ENCODE measurements around the gene ATG2A.
A peak's percentile ranks its signal among the peaks of the same experiment; 100 is the strongest.

The ATG2A gene

GRCh38 chr11:64923944-64924909 lies 7.2 kb upstream of the ATG2A start, which contains the start of gene PPP2R5B:
PPP2R5B (plus strand) TSS chr11:64924689; CDS start chr11:64925735, 1,046 bp downstream.
- peak; percentile 96 for DNase-seq (ENCODE audit: low spot score)

GRCh38 chr11:64923151-64923661 lies 6.2 kb upstream of the ATG2A start:
- DNase-seq (ENCODE audit: low spot score): no peak

DNA sequence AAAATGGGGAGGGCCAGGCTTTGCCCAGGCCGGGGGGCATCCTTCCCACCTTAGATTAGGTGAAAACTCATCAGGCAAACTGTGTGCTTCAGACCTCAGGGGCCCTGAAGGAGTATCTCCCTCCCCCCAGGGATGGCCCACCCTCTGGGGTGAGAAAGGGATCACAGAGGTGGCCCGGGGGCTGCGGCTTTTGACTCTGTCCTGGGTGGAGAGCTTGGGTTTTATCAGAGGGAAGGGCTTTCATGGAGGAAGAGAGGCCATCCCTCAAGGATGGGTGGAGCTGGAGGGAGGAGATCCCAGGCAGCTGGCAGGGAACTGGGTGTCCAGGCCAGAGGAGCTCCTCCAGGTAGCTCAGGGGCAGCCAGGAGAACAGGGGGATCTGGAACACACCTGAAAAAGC lies 4.4 kb upstream of the ATG2A start:
- no peak for DNase-seq (ENCODE audit: low spot score)

DNA sequence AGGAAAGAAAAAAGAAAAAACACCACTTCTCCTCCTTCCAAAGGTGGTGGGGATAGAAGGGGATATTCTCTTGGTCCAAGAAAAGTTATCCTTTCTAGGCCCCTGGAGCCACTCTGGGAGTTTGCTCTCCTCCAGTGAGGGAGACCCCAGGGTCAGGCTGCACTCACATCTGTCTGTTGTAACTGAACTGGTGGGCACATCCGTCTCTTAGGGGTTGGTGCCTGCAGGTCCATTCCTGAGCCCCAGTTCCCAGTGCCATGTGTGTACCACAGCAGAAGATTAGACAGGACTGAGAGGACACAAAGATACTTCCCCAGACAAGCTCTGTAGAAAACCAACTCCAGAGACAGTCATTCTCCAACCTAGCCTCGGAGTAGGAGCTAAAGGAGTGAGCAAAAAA lies 3.1 kb upstream of the ATG2A start:
- no peak for DNase-seq (ENCODE audit: low spot score)

DNA sequence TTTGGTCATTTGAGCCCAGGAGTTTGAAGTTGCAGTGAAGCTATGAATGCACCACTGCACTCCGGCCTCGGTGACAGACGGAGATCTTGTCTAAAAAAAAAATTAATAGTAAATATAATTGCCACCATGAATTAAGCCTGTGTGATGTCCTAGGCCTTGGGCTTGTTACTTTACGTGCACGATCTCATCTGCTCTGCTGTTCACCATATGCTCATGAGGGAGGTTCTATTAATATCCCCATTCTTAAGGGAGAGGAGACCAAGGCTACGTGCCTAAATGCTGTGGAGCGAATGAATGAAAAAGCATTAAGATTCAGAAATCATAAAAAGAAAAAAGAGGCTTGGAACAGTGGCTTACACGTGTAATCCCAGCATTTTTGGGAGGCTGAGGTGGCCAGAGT lies 2.6 kb upstream of the ATG2A start:
- no peak for DNase-seq (ENCODE audit: low spot score)

DNA sequence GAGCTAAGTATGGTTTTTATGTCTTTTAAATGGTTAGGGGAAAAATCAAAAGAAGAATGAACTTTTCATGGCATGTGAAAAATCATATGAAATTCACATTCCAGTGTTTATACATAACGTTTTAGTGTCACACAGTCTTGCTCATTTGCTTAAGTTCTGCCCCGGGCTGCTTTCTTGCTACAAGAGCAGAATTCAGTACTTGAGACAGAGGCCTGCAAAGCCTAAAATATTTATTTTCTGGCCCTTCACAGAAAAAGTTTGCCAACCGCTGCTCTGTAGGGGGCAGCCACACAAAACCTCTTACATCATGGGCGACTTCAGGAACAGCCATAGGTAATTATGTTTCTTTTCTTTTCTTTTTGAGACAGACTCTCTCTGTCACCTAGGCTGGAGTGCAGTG lies 1.0 kb upstream of the ATG2A start:
- DNase-seq (ENCODE audit: low spot score): no peak

GRCh38 chr11:64917663-64917995 lies 620 bp upstream of the ATG2A start:
- no peak for DNase-seq (ENCODE audit: low spot score)

GRCh38 chr11:64916040-64916774 lies 802 bp downstream of the ATG2A start:
- DNase-seq (ENCODE audit: low spot score): peak; percentile 54

DNA sequence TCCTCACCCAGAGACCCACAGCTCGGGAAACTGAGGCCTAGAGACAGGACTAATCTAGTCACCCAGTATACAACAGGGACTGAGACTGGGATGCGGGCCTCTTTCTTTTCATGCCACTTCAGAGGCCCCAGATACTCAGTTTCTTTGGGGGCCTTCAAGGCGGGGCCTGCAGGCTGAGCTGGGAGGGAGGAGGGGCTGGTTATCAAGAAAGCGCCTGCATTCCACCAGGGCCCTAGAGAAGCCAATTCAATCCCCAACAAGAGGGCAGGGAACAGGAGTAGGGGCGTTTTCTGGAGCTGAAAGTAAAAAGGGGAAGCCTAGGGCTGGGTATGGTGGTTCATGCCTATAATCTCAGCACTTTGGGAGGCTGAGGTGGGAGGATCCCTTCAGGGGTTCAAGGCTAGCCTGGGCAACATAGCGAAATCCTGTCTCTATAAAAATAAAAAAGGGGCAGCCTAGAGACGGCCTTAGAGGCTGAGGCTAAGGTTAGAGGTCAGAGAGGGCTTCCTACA lies 1.6 kb downstream of the ATG2A start:
- no peak for DNase-seq (ENCODE audit: low spot score)

- DNase-seq (ENCODE audit: low spot score): no peak
These were observed 2.9 kb downstream of the ATG2A start for GRCh38 chr11:64914123-64914522.

GRCh38 chr11:64913171-64913727 lies 3.8 kb downstream of the ATG2A start:
- no peak for DNase-seq (ENCODE audit: low spot score)

DNA sequence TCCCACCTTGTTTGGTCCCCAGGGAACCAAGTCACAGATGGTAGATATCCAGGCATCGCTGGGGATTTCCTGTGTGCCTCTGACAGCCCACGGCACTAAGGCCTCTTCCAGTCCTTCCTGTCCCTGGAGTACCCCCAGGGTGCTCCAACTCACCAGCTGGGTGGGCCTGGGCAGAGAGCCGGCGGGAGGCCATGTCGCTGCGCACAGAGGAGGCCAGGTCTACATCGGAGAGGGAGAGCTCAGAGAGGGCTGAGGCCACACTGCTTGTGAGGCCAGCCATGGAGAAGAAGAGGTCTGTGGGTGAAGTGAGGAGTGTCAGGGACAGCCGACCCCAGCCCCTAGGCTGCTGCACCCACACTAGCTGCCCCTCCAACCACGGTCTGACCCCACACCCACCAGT lies 5.3 kb downstream of the ATG2A start:
- DNase-seq (ENCODE audit: low spot score): no peak

DNA sequence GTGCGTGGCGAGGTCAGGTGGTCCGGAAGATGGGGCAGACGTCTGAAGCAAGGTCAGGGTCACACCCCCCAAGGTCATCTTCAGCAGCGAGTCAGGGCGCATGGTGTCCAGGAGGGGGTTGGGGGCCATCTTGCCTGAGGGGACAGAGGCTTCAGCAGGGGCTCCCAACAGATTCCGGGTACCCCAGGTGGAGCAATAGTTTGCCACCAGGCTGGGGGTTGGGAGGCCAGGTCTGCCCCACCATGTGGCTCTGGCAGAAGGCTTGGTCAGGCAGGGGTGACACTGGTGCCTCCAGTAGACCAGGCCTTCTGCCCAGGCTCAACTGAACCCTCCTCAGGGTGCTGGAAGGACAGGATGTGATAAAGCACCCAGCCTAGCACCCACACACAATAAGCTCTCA lies 5.9 kb downstream of the ATG2A start:
- DNase-seq (ENCODE audit: low spot score): no peak

DNA sequence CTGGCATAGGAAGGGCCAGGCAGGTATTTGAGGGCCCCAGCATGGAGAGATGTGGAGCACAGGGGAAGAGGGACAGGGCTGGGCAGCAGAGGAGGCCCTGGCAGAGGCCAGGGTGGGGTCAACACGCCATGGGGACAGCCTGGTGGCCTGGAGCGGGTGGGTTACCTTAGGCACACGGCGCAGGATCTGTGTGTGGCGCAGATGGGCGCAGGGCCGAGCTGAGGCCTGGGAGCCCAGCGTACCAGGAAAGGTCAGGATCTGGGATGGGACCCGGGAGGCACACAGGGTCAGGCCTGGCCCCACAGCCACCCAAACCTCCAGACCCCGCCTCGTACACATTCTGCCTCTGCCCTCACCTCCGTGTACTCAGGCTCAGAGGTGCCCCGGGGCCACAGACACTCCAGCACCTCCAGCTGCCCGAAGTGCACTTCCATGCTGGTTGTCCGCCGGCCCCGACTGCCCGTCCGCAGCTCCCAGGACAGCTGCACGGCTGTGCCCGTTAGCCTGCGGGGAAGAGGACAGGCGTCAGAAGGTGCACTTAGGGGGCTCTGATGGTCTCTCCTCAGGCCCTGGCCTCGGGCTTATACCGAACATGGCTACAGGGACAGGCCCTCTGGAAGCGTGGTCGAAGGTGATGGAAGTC lies 6.4 kb downstream of the ATG2A start:
- DNase-seq (ENCODE audit: low spot score): no peak

- DNase-seq (ENCODE audit: low spot score): no peak
These were observed 7.2 kb downstream of the ATG2A start for GRCh38 chr11:64909653-64910343.

- DNase-seq (ENCODE audit: low spot score): no peak
These were observed 8.2 kb downstream of the ATG2A start for GRCh38 chr11:64908766-64909165.

DNA sequence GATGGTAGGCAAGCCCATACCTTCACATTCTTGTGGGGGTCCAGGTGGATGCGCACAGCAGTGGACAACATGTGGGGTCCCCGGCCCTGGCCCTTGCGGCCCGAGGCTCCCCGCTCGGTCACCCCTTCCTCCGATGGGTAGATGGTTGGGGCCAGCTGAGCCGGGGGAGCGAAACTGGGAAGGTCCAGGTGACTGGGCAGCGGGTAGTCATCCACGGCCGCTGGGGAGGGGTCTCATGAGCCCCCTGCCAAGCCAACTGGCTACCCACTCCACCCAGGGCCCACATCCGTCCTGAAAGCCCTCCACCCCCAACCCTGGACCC lies 10.7 kb downstream of the ATG2A start:
- no peak for DNase-seq (ENCODE audit: low spot score)

- no peak for DNase-seq (ENCODE audit: low spot score)
These were observed 11.3 kb downstream of the ATG2A start for GRCh38 chr11:64905516-64906313.

GRCh38 chr11:64903291-64903833 lies 13.6 kb downstream of the ATG2A start:
- no peak for DNase-seq (ENCODE audit: low spot score)

DNA sequence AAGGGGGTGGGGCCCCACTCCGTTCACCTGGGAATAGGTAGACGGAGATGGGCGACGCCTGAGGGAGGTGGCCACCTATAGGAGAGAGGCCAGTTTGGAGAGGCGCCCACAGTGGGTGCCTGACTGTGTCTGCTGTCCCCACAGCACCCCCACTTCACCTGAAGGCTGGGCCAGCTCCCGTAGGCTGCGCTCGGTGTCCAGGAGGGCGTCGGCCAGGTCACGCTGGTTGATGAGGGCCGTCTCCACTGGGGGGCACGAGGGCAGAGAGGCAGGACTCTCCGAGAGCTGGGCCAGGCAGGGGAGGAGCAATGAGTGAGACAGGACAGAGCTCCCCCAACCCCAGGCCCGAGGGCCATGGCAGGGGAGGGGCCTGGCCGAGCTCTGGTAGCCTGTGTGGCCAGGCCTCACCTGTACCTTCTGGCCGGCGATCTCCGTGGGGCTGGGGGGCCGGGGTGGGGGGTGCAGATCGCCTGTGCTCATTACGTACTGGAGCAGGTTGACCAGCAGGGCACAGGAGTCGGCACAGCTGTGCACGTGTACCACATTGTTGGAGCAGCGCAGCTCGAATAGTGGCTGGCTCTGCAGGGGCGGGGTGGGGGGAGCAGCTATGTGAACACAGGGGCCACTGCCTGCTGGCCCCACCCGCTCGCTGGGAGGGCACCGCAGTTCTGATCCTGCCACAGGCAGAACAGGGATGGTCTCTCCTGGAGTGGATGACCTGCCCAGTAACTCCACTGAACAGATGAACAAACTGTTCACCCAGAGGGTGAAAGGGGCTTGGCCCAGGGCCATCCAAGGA lies 14.7 kb downstream of the ATG2A start:
- DNase-seq (ENCODE audit: low spot score): no peak
